Activated CD4-positive, alpha-beta T cell treated with anti-CD3 and anti-CD28 coated beads for 36 hours (primary cell): ENCODE results near the gene CEP350. TPM values are rescaled to one million over a fixed set of nuclear protein-coding genes. Genes with fewer than 3 reads are reported as not detected.

Experiments
- ATAC-seq: fragments of 200-7000 bp; cut with Tn5 transposase; one replicate; pipeline ENCODE4 v1.10.0; 2021; ENCODE audit warnings: mild to moderate bottlenecking, moderate library complexity
- CTCF ChIA-PET: fragments of 350-600 bp; sonication (Branson Sonifier 250); formaldehyde crosslinking; loops from one replicate; lab custom pipeline; 2021; ENCODE audit warnings: antibody characterized with exemption; lab: Charles Lee
- POLR2A ChIA-PET: fragments of 350-600 bp; sonication (Branson Sonifier 250); formaldehyde crosslinking; loops from one replicate; lab custom pipeline; 2021; ENCODE audit warnings: antibody characterized with exemption, inconsistent platforms; lab: Charles Lee
- DNase-seq: peaks from one replicate; pipeline ENCODE4 v3.0.0-alpha.2; 2020
- H3K27ac Mint-ChIP-seq: one replicate; pipeline ENCODE4 v1.8.0; 2021; ENCODE audit warnings: mixed read lengths
- H3K27me3 Mint-ChIP-seq: one replicate; pipeline ENCODE4 v1.8.0; 2021; ENCODE audit warnings: mixed read lengths
- H3K36me3 Mint-ChIP-seq: one replicate; pipeline ENCODE4 v1.8.0; 2021; ENCODE audit warnings: low read depth, mixed read lengths
- H3K4me1 Mint-ChIP-seq: one replicate; pipeline ENCODE4 v1.8.0; 2021; ENCODE audit warnings: mixed read lengths
- H3K4me3 Mint-ChIP-seq: one replicate; pipeline ENCODE4 v1.8.0; 2021; ENCODE audit warnings: mild to moderate bottlenecking, moderate library complexity, mixed read lengths
- H3K9me3 Mint-ChIP-seq: one replicate; pipeline ENCODE4 v1.8.0; 2021; ENCODE audit warnings: low read depth, mixed read lengths
- intact Hi-C, 2 experiments: fragments of 100-400 bp; cut with DNase I in 1 of 2; cut with micrococcal nuclease in 1 of 2; formaldehyde crosslinking; loops; one replicate each; pipeline versions ENCODE4 v1.14.2 to v1.15.1; 2022 to 2024; cut with DNase I, micrococcal nuclease
- total RNA-seq, 2 experiments: library from RNA; stranded (reverse); gene quantifications; one replicate each; pipeline ENCODE4 v1.2.3, GENCODE V29; 2021

The CEP350 gene
- total RNA-seq, 2 experiments from 2014 or later, result 38.2 to 42.1 TPM

GRCh38 chr1:180144659-180145357 is 190.2 kb downstream of the CEP350 start:
- POLR2A ChIA-PET, result no interaction called here
- Mint-ChIP-seq H3K27me3 (no peaks in the 10 kb centered on the region), H3K4me3 (no peak overlapping the region), H3K27ac (no peak overlapping the region), H3K9me3 (no peaks in the 10 kb centered on the region), H3K36me3 (no peaks in the 10 kb centered on the region), H3K4me1 (no peaks in the 10 kb centered on the region)
- ATAC-seq (no peak), DNase-seq (no peak)
- intact Hi-C loops, result no loop called here
- CTCF ChIA-PET, result interaction anchor here (1.4 kb wide), 1 partner anchor 335 kb away, joined by 5 read pairs; no protein-coding TSS in a partner anchor

- no peak overlapping the region for H3K4me3 Mint-ChIP-seq
- no peaks in the 10 kb centered on the region for H3K36me3 Mint-ChIP-seq
- H3K27me3 Mint-ChIP-seq, result no peaks in the 10 kb centered on the region
- no peaks in the 10 kb centered on the region for H3K9me3 Mint-ChIP-seq
- no peak overlapping the region for H3K27ac Mint-ChIP-seq
- ATAC-seq (no peak), DNase-seq (no peak)
- POLR2A ChIA-PET, result no interaction called here
- intact Hi-C loops, result no loop called here
- H3K4me1 Mint-ChIP-seq, result no peaks in the 10 kb centered on the region
- CTCF ChIA-PET, result interaction anchor here (0.7 to 1.4 kb wide), 2 partner anchors 34 to 336 kb away, joined by 3 to 5 read pairs; no protein-coding TSS in a partner anchor
Measured at GRCh38 chr1:180145446-180145845, 190.8 kb downstream of the CEP350 start.

GRCh38 chr1:180150982-180151381 is 196.4 kb downstream of the CEP350 start:
- H3K36me3 Mint-ChIP-seq, result no peaks in the 10 kb centered on the region
- H3K4me3 Mint-ChIP-seq, result no peak overlapping the region
- CTCF ChIA-PET, result interaction anchor here (0.6 to 0.8 kb wide), 2 partner anchors 14 to 309 kb away, joined by 3 to 4 read pairs; no protein-coding TSS in a partner anchor
- ATAC-seq (no peak), DNase-seq (no peak)
- H3K9me3 Mint-ChIP-seq, result no peaks in the 10 kb centered on the region
- H3K27ac Mint-ChIP-seq, result no peak overlapping the region
- no peaks in the 10 kb centered on the region for H3K27me3 Mint-ChIP-seq
- POLR2A ChIA-PET, result no interaction called here
- intact Hi-C loops, result loop anchor here in 1 of 2 experiments (10.0 kb wide), 3 partner anchors 874 to 1126 kb away; partner anchors contain the start of genes FAM20B and STX6
- H3K4me1 Mint-ChIP-seq, result peaks cover 11% of the 10 kb centered on the region

- ATAC-seq, result no peak
- DNase-seq, result no peak
- no peak overlapping the region for H3K27ac Mint-ChIP-seq
- H3K27me3 Mint-ChIP-seq, result no peaks in the 10 kb centered on the region
- no peak overlapping the region for H3K4me3 Mint-ChIP-seq
- no peaks in the 10 kb centered on the region for H3K9me3 Mint-ChIP-seq
- CTCF ChIA-PET, result interaction anchor here (0.8 kb wide), 1 partner anchor 309 kb away, joined by 4 read pairs; no protein-coding TSS in a partner anchor
- H3K36me3 Mint-ChIP-seq, result no peaks in the 10 kb centered on the region
- intact Hi-C loops, result loop anchor here in 1 of 2 experiments (10.0 kb wide), 3 partner anchors 873 to 1127 kb away; partner anchors contain the start of genes FAM20B and STX6
- peaks cover 16% of the 10 kb centered on the region for H3K4me1 Mint-ChIP-seq
- POLR2A ChIA-PET, result no interaction called here
Measured at GRCh38 chr1:180151508-180151907, 196.9 kb downstream of the CEP350 start.

GRCh38 chr1:180152588-180152987 is 198.0 kb downstream of the CEP350 start:
- Mint-ChIP-seq H3K4me1 (peaks cover 25% of the 10 kb centered on the region), H3K27ac (no peak overlapping the region), H3K4me3 (no peak overlapping the region), H3K27me3 (no peaks in the 10 kb centered on the region), H3K9me3 (no peaks in the 10 kb centered on the region), H3K36me3 (no peaks in the 10 kb centered on the region)
- DNase-seq (no peak), ATAC-seq (no peak)
- intact Hi-C loops, result loop anchor here in 1 of 2 experiments (10.0 kb wide), 3 partner anchors 872 to 1128 kb away; partner anchors contain the start of genes FAM20B and STX6
- ChIA-PET CTCF (no interaction called here), POLR2A (interaction anchor here (0.8 kb wide), 1 partner anchor 269 kb away, joined by 3 read pairs; no protein-coding TSS in a partner anchor)

GRCh38 chr1:180153032-180153431 is 198.4 kb downstream of the CEP350 start:
- no peak overlapping the region for H3K27ac Mint-ChIP-seq
- peaks cover 25% of the 10 kb centered on the region for H3K4me1 Mint-ChIP-seq
- no peak for ATAC-seq
- no peaks in the 10 kb centered on the region for H3K27me3 Mint-ChIP-seq
- intact Hi-C loops, result loop anchor here in 1 of 2 experiments (10.0 kb wide), 3 partner anchors 872 to 1128 kb away; partner anchors contain the start of genes FAM20B and STX6
- DNase-seq, result no peak
- CTCF ChIA-PET, result no interaction called here
- no peaks in the 10 kb centered on the region for H3K9me3 Mint-ChIP-seq
- H3K4me3 Mint-ChIP-seq, result no peak overlapping the region
- POLR2A ChIA-PET, result interaction anchor here (0.8 kb wide), 1 partner anchor 269 kb away, joined by 3 read pairs; no protein-coding TSS in a partner anchor
- H3K36me3 Mint-ChIP-seq, result no peaks in the 10 kb centered on the region

GRCh38 chr1:180154003-180154324 is 199.4 kb downstream of the CEP350 start:
- intact Hi-C loops, result loop anchor here (1.0 to 10.0 kb wide), 10 partner anchors 59 to 1129 kb away; partner anchors contain the start of genes CEP350 (in 2 of the 2), TOR1AIP1 (in 2 of the 2), ACBD6 (in 1 of the 2) and FAM20B (in 1 of the 2)
- peak overlapping the region; percentile 90 for H3K4me3 Mint-ChIP-seq
- peaks cover 25% of the 10 kb centered on the region for H3K4me1 Mint-ChIP-seq
- H3K27ac Mint-ChIP-seq, result peak overlapping the region; percentile 53
- no peaks in the 10 kb centered on the region for H3K9me3 Mint-ChIP-seq
- POLR2A ChIA-PET, result no interaction called here
- no peaks in the 10 kb centered on the region for H3K27me3 Mint-ChIP-seq
- CTCF ChIA-PET, result interaction anchor here (0.8 to 1.3 kb wide), 2 partner anchors 13 to 344 kb away, joined by 3 to 4 read pairs; no protein-coding TSS in a partner anchor
- no peaks in the 10 kb centered on the region for H3K36me3 Mint-ChIP-seq
- no peak for DNase-seq
- no peak for ATAC-seq

GRCh38 chr1:180154325-180155181 is 199.9 kb downstream of the CEP350 start, which contains the start of gene QSOX1:
Gene QSOX1, plus strand, starts transcription at chr1:180154869. Its CDS starts 39 bp downstream, at chr1:180154908.
- DNase-seq (peak; percentile 95), ATAC-seq (peak; percentile 97)
- Mint-ChIP-seq H3K27me3 (no peaks in the 10 kb centered on the region), H3K4me1 (peaks cover 25% of the 10 kb centered on the region), H3K4me3 (peak within 1 kb of the TSS; percentile 90), H3K9me3 (no peaks in the 10 kb centered on the region), H3K36me3 (no peaks in the 10 kb centered on the region), H3K27ac (peak within 1 kb of the TSS; percentile 85)
- CTCF ChIA-PET, result interaction anchor here (0.6 to 1.3 kb wide), 4 partner anchors 13 to 349 kb away, joined by 3 to 4 read pairs (median 3); no protein-coding TSS in a partner anchor
- POLR2A ChIA-PET, result interaction anchor here (0.7 kb wide), 1 partner anchor 200 kb away, joined by 4 read pairs; the partner anchor contains the start of gene CEP350
- intact Hi-C loops, result loop anchor here (1.0 to 10.0 kb wide), 10 partner anchors 58 to 1130 kb away; partner anchors contain the start of genes CEP350 (in 2 of the 2), TOR1AIP1 (in 2 of the 2), ACBD6 (in 1 of the 2) and FAM20B (in 1 of the 2)

GRCh38 chr1:180155182-180155682 is 200.6 kb downstream of the CEP350 start:
- H3K27me3 Mint-ChIP-seq, result no peaks in the 10 kb centered on the region
- peak overlapping the region; percentile 90 for H3K4me3 Mint-ChIP-seq
- H3K27ac Mint-ChIP-seq, result peak overlapping the region; percentile 85
- H3K36me3 Mint-ChIP-seq, result no peaks in the 10 kb centered on the region
- no peaks in the 10 kb centered on the region for H3K9me3 Mint-ChIP-seq
- no peak for ATAC-seq
- ChIA-PET POLR2A (no interaction called here), CTCF (interaction anchor here (0.6 to 2.3 kb wide), 4 partner anchors 12 to 350 kb away, joined by 3 to 11 read pairs (median 4); no protein-coding TSS in a partner anchor)
- DNase-seq, result no peak
- peaks cover 25% of the 10 kb centered on the region for H3K4me1 Mint-ChIP-seq
- intact Hi-C loops, result loop anchor here (2.0 to 10.0 kb wide), 6 partner anchors 58 to 1130 kb away; partner anchors contain the start of genes FAM20B (in 1 of the 2), STX6 (in 1 of the 2) and TOR1AIP1 (in 1 of the 2)

GRCh38 chr1:180156201-180156600 is 201.6 kb downstream of the CEP350 start:
- Mint-ChIP-seq H3K36me3 (no peaks in the 10 kb centered on the region), H3K4me1 (peaks cover 25% of the 10 kb centered on the region), H3K9me3 (no peaks in the 10 kb centered on the region), H3K27me3 (no peaks in the 10 kb centered on the region), H3K27ac (no peak overlapping the region), H3K4me3 (peak overlapping the region; percentile 90)
- intact Hi-C loops, result loop anchor here in 1 of 2 experiments (10.0 kb wide), 3 partner anchors 869 to 1131 kb away; partner anchors contain the start of genes FAM20B and STX6
- ChIA-PET POLR2A (no interaction called here), CTCF (interaction anchor here (0.9 to 2.3 kb wide), 3 partner anchors 8 to 23 kb away, joined by 3 to 11 read pairs (median 5); no protein-coding TSS in a partner anchor)
- ATAC-seq (no peak), DNase-seq (no peak)
